K562 (cell line): ENCODE data around the gene DAB1. TPM values are rescaled to one million over a fixed set of nuclear protein-coding genes. Genes with fewer than 3 reads are reported as not detected.

ENCODE experiments used
- ATAC-seq: fragments of 200-7000 bp; cut with Tn5 transposase; 3 replicates; pipeline ENCODE4 v1.9.1; 2020; ENCODE audit warnings: moderate library complexity
- BruUV-seq: library from RNA; stranded (reverse); fragments of 400-500 nt; replicated peaks from 2 replicates; lab custom pipeline; 2021; lab: Mats Ljungman, UMichigan
- CTCF ChIA-PET: fragments of 300-600 bp; formaldehyde crosslinking; extraction: SDS; loops from one replicate; lab custom pipeline; 2021; ENCODE audit warnings: low intra/inter-chr PET ratio; lab: Yijun Ruan, JAX
- POLR2A ChIA-PET: fragments of 300-600, 350-650 bp; sonication (Branson Sonifier 250); formaldehyde crosslinking; extraction: SDS; loops from one replicate; lab custom pipeline; 2021; ENCODE audit warnings: antibody characterized with exemption, inconsistent platforms; lab: Yijun Ruan, JAX
- DNase-seq, 4 experiments: peaks; one replicate each; pipeline versions ENCODE4 v3.0.0 to v3.0.0-alpha.2; 2011 to 2018; ENCODE audit warnings: low spot score in 3 of 4, mixed read lengths in 3 of 4; ENCODE audit errors: extremely low read depth in 1 of 4
- FAIRE-seq: peaks from 2 replicates; lab custom pipeline; 2011; peaks lifted over from hg19 to GRCh38; lab: Jason Lieb, UNC
- H2AFZ ChIP-seq: 2 replicates; pipeline ENCODE4 v1.6.0; 2011; ENCODE audit warnings: low read depth, low read length, control low read depth, inconsistent platforms
- H3K27ac ChIP-seq: fragments of 200-600 bp; 3 replicates; pipeline ENCODE4 v1.8.0; 2011; ENCODE audit warnings: low read depth, mild to moderate bottlenecking, control low read depth, inconsistent platforms, low read length, moderate library complexity, mixed read lengths; ENCODE audit errors: extremely low read depth
- H3K27me3 ChIP-seq, 2 experiments: fragments of 300-600 bp in 1 of 2; 2 replicates in 1 of 2; 3 replicates in 1 of 2; pipeline versions ENCODE4 v1.6.0 to v1.8.0; 2011; ENCODE audit warnings: inconsistent platforms in 2 of 2, low read length in 2 of 2, mild to moderate bottlenecking in 1 of 2, mixed read lengths in 1 of 2, moderate library complexity in 1 of 2; ENCODE audit not compliant: control insufficient read depth in 2 of 2, insufficient read depth in 2 of 2
- H3K36me3 ChIP-seq: fragments of 300-600 bp; 3 replicates; pipeline ENCODE4 v1.8.0; 2011; ENCODE audit warnings: mild to moderate bottlenecking, low read length, inconsistent platforms; ENCODE audit not compliant: control insufficient read depth, insufficient read depth
- H3K4me1 ChIP-seq, 2 experiments: fragments of 200-600 bp in 1 of 2; replicated peaks in 1 of 2; 2 replicates in 1 of 2; 3 replicates in 1 of 2; pipeline versions ENCODE4 v1.5.1 to v1.8.0; 2011; ENCODE audit warnings: inconsistent platforms in 2 of 2, low read length in 2 of 2, mild to moderate bottlenecking in 1 of 2, mixed read lengths in 1 of 2, moderate library complexity in 1 of 2; ENCODE audit not compliant: control insufficient read depth in 2 of 2, insufficient read depth in 2 of 2
- H3K4me2 ChIP-seq: 2 replicates; pipeline ENCODE4 v1.6.1; 2011; ENCODE audit warnings: low read length, control low read depth, inconsistent platforms, mixed read lengths; ENCODE audit not compliant: insufficient read depth
- H3K4me3 ChIP-seq: fragments of 200-600 bp; sonication (generic), shearing (Covaris generic); 2 replicates; pipeline ENCODE4 v1.5.1; 2016; ENCODE audit warnings: control low read depth, inconsistent platforms
- H3K79me2 ChIP-seq: fragments of 200-600 bp; 3 replicates; pipeline ENCODE4 v1.8.0; 2011; ENCODE audit warnings: low read length, inconsistent platforms; ENCODE audit not compliant: control insufficient read depth, insufficient read depth
- H3K9ac ChIP-seq, 2 experiments: 2 replicates each; pipeline versions ENCODE4 v1.6.0 to v1.6.1; 2011; ENCODE audit warnings: low read depth in 2 of 2, low read length in 2 of 2, control low read depth in 1 of 2, inconsistent platforms in 1 of 2, mild to moderate bottlenecking in 1 of 2, mixed read lengths in 1 of 2; ENCODE audit not compliant: insufficient read depth in 1 of 2
- H3K9me1 ChIP-seq: one replicate; pipeline ENCODE4 v1.6.0; 2011; ENCODE audit warnings: inconsistent platforms, mild to moderate bottlenecking, low read length, moderate library complexity; ENCODE audit not compliant: control insufficient read depth, insufficient read depth
- H3K9me3 ChIP-seq: replicated peaks from 2 replicates; pipeline ENCODE4 v1.5.1; 2011; ENCODE audit warnings: low read depth, low read length, inconsistent platforms; ENCODE audit not compliant: control insufficient read depth, insufficient read depth
- H4K20me1 ChIP-seq: replicated peaks from 2 replicates; pipeline ENCODE4 v1.6.1; 2011; ENCODE audit warnings: low read length, inconsistent platforms, mixed read lengths; ENCODE audit not compliant: control insufficient read depth, insufficient read depth
- BRD9 ChIP-seq: fragments of 450-650 bp; IDR thresholded peaks from 2 replicates; pipeline ENCODE4 v1.6.1; 2018; ENCODE audit warnings: low read depth; ENCODE audit not compliant: partially characterized antibody
- HCFC1 ChIP-seq: IDR thresholded peaks from 2 replicates; pipeline ENCODE4 v1.6.1; 2012; ENCODE audit warnings: low read depth, low read length, improper control_type of control experiment
- HDGF ChIP-seq: fragments of 450-650 bp; IDR thresholded peaks from 2 replicates; pipeline ENCODE4 v1.6.1; 2016
- KLF16 ChIP-seq: IDR thresholded peaks from 2 replicates; pipeline ENCODE4 v1.6.1; 2016; ENCODE audit warnings: antibody characterized with exemption
- RBM15 ChIP-seq: fragments of 200-400 bp; formaldehyde crosslinking; IDR thresholded peaks from 2 replicates; pipeline ENCODE4 v1.6.1; 2018; ENCODE audit warnings: mild to moderate bottlenecking, low read length, moderate library complexity; ENCODE audit not compliant: insufficient read depth
- ZNF184 ChIP-seq: sonication (generic); formaldehyde crosslinking; IDR thresholded peaks from 2 replicates; pipeline ENCODE4 v1.5.0; 2020; ENCODE audit warnings: missing genetic modification reagents
- ZNF696 ChIP-seq: fragments of 250-450 bp; sonication (Bioruptor Pico); conservative IDR thresholded peaks from 2 replicates; pipeline ENCODE4 v1.4.0; 2020; ENCODE audit warnings: mild to moderate bottlenecking, moderate library complexity
- WGBS: fragments of 100-300 bp; shearing (Covaris generic); methylation state at CpG from one replicate; pipeline ENCODE4 v1.1.6; 2016; ENCODE audit warnings: low coverage, mixed read lengths; ENCODE audit not compliant: insufficient coverage; ENCODE audit errors: missing lambda C conversion rate; 5-methylcytosine and 5-hydroxymethylcytosine counted together
- in situ Hi-C: fragments of 300-500 bp; cut with MboI; formaldehyde crosslinking; loops from 4 replicates; pipeline ENCODE4 v1.15.0; 2018; ENCODE audit warnings: inconsistent platforms, mixed read lengths
- intact Hi-C: fragments of 100-400 bp; cut with micrococcal nuclease; formaldehyde crosslinking; loops from 2 replicates; pipeline ENCODE4 v1.14.2; 2022
- polyA plus RNA-seq, 8 experiments: library from polyadenylated mRNA; depleted of rRNA in 4 of 8; stranded (reverse) in 5 of 8; unstranded in 3 of 8; fragments of >200 nt; fragmentation: Nextera tagmentation in 2 of 8; fragmentation: Illumina TruSeq in 1 of 8; extraction: Ambion mirVana in 2 of 8; extraction: Trizol in 1 of 8; gene quantifications; 2 replicates each; pipeline versions ENCODE4 v1.2.1 to v1.2.3, GENCODE V29; 2011 to 2014; ENCODE audit warnings: inconsistent platforms in 1 of 8, missing spikeins in 1 of 8
- total RNA-seq, 7 experiments: library from RNA; depleted of rRNA in 6 of 7; stranded (reverse); fragments of >200 nt in 6 of 7; fragmentation: Illumina TruSeq in 2 of 7; extraction: Trizol in 2 of 7; gene quantifications; 2 replicates each; pipeline versions ENCODE4 v1.2.1 to v1.2.3, GENCODE V29; 2011 to 2021; ENCODE audit warnings: low replicate concordance in 1 of 7
- TF ChIP-seq, protein P1 (sequence below), 2 experiments: fragments of 450-650 bp in 1 of 2; IDR thresholded peaks; 2 replicates each; pipeline ENCODE4 v1.6.1; 2011 to 2017; ENCODE audit warnings: low read depth in 2 of 2, antibody characterized with exemption in 1 of 2, borderline replicate concordance in 1 of 2, low read length in 1 of 2, mild to moderate bottlenecking in 1 of 2, mixed read lengths in 1 of 2; ENCODE audit not compliant: control insufficient read depth in 1 of 2
- TF ChIP-seq, protein P2 (sequence below): fragments of 250-450 bp; sonication (Bioruptor Pico); IDR thresholded peaks from 2 replicates; pipeline ENCODE4 v1.5.0; 2021; ENCODE audit warnings: mild to moderate bottlenecking, borderline replicate concordance
- TF ChIP-seq, protein P3 (sequence below): fragments of 200-400 bp; formaldehyde crosslinking; IDR thresholded peaks from 2 replicates; pipeline ENCODE4 v1.6.1; 2017; ENCODE audit warnings: mild to moderate bottlenecking, low read depth, low read length, moderate library complexity
- TF ChIP-seq, protein P4 (sequence below): fragments of 450-650 bp; formaldehyde crosslinking; conservative IDR thresholded peaks from 2 replicates; pipeline ENCODE4 v1.4.0; 2022; ENCODE audit warnings: mild to moderate bottlenecking, missing genetic modification characterization

DAB1 gene
- total and polyA plus RNA-seq, 9 of the 15 experiments (the other 6 are each of a cell fraction or from before 2014, with no cell fraction given), result not detected

DNA sequence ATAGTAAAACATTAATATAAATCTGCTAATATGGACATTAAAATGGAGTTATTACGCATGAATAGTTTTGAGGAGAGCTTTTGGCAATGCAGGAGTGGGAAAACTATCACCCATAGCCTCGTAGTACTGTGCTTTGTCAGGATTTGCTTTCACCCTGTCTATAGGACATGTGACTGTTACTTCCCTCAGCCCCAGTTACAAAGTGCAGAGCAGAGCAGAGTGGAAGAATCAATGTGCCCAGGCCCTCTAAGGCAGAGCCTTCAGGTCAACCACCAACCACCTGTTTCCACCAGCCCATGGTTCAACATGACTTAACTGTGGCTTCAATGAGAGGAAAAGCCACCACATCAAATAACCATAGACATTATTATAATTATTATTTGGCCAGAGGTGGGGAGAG lies 389.1 kb downstream of the DAB1 start:
- Histone ChIP-seq H3K36me3 (no peaks in the 10 kb centered on the region), H3K9me3 (no peaks in the 10 kb centered on the region), H3K9ac (no peak overlapping the region), H3K27ac (no peak overlapping the region), H2AFZ (no peak overlapping the region), H3K27me3 (no peaks in the 10 kb centered on the region), H4K20me1 (no peaks in the 10 kb centered on the region), H3K4me1 (no peaks in the 10 kb centered on the region), H3K9me1 (no peaks in the 10 kb centered on the region), H3K4me3 (no peak overlapping the region), H3K79me2 (no peaks in the 10 kb centered on the region), H3K4me2 (no peak overlapping the region)
- WGBS, result 0% methylated on average over 2 of the region's 2 CpGs
- ATAC-seq (no peak), FAIRE-seq (no peak), DNase-seq (no peak)
- CTCF ChIA-PET, result no interaction called here
- TF ChIP-seq, protein P1, sequence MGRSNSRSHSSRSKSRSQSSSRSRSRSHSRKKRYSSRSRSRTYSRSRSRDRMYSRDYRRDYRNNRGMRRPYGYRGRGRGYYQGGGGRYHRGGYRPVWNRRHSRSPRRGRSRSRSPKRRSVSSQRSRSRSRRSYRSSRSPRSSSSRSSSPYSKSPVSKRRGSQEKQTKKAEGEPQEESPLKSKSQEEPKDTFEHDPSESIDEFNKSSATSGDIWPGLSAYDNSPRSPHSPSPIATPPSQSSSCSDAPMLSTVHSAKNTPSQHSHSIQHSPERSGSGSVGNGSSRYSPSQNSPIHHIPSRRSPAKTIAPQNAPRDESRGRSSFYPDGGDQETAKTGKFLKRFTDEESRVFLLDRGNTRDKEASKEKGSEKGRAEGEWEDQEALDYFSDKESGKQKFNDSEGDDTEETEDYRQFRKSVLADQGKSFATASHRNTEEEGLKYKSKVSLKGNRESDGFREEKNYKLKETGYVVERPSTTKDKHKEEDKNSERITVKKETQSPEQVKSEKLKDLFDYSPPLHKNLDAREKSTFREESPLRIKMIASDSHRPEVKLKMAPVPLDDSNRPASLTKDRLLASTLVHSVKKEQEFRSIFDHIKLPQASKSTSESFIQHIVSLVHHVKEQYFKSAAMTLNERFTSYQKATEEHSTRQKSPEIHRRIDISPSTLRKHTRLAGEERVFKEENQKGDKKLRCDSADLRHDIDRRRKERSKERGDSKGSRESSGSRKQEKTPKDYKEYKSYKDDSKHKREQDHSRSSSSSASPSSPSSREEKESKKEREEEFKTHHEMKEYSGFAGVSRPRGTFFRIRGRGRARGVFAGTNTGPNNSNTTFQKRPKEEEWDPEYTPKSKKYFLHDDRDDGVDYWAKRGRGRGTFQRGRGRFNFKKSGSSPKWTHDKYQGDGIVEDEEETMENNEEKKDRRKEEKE (IDR thresholded peaks at IDR 0.05; ENCODE audit: borderline replicate concordance in 1 of 2, control insufficient read depth in 1 of 2, low read depth in 2 of 2, low read length in 1 of 2), result no peak
- no peak for TF ChIP-seq ZNF184 (CRISPR knock-in tag)
- TF ChIP-seq, protein P2, sequence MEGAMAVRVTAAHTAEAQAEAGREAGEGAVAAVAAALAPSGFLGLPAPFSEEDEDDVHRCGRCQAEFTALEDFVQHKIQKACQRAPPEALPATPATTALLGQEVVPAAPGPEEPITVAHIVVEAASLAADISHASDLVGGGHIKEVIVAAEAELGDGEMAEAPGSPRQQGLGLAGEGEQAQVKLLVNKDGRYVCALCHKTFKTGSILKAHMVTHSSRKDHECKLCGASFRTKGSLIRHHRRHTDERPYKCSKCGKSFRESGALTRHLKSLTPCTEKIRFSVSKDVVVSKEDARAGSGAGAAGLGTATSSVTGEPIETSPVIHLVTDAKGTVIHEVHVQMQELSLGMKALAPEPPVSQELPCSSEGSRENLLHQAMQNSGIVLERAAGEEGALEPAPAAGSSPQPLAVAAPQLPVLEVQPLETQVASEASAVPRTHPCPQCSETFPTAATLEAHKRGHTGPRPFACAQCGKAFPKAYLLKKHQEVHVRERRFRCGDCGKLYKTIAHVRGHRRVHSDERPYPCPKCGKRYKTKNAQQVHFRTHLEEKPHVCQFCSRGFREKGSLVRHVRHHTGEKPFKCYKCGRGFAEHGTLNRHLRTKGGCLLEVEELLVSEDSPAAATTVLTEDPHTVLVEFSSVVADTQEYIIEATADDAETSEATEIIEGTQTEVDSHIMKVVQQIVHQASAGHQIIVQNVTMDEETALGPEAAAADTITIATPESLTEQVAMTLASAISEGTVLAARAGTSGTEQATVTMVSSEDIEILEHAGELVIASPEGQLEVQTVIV (CRISPR knock-in tag), result no peak
- no peak for TF ChIP-seq RBM15
- TF ChIP-seq, protein P3, sequence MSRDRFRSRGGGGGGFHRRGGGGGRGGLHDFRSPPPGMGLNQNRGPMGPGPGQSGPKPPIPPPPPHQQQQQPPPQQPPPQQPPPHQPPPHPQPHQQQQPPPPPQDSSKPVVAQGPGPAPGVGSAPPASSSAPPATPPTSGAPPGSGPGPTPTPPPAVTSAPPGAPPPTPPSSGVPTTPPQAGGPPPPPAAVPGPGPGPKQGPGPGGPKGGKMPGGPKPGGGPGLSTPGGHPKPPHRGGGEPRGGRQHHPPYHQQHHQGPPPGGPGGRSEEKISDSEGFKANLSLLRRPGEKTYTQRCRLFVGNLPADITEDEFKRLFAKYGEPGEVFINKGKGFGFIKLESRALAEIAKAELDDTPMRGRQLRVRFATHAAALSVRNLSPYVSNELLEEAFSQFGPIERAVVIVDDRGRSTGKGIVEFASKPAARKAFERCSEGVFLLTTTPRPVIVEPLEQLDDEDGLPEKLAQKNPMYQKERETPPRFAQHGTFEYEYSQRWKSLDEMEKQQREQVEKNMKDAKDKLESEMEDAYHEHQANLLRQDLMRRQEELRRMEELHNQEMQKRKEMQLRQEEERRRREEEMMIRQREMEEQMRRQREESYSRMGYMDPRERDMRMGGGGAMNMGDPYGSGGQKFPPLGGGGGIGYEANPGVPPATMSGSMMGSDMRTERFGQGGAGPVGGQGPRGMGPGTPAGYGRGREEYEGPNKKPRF, result no peak
- TF ChIP-seq ZNF696 (CRISPR knock-in tag), result no peak
- TF ChIP-seq HCFC1, result no peak
- no peak for TF ChIP-seq KLF16
- TF ChIP-seq HDGF, result no peak
- no peak for TF ChIP-seq BRD9
- TF ChIP-seq, protein P4, sequence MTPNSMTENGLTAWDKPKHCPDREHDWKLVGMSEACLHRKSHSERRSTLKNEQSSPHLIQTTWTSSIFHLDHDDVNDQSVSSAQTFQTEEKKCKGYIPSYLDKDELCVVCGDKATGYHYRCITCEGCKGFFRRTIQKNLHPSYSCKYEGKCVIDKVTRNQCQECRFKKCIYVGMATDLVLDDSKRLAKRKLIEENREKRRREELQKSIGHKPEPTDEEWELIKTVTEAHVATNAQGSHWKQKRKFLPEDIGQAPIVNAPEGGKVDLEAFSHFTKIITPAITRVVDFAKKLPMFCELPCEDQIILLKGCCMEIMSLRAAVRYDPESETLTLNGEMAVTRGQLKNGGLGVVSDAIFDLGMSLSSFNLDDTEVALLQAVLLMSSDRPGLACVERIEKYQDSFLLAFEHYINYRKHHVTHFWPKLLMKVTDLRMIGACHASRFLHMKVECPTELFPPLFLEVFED (CRISPR knock-in tag), result no peak
- POLR2A ChIA-PET, result interaction anchor here (1.0 kb wide), 1 partner anchor 18 kb away, joined by 3 read pairs; no protein-coding TSS in a partner anchor
- in situ Hi-C loops (no loop called here), intact Hi-C loops (no loop called here)
- no TSS peak for BruUV-seq
